ENCODE results near the gene SMG5. TPM values are rescaled to one million over a fixed set of nuclear protein-coding genes. Genes with fewer than 3 reads are reported as not detected.

SMG5 gene
- total RNA-seq, 1 donor from 2014 or later = 77.1 TPM

DNA sequence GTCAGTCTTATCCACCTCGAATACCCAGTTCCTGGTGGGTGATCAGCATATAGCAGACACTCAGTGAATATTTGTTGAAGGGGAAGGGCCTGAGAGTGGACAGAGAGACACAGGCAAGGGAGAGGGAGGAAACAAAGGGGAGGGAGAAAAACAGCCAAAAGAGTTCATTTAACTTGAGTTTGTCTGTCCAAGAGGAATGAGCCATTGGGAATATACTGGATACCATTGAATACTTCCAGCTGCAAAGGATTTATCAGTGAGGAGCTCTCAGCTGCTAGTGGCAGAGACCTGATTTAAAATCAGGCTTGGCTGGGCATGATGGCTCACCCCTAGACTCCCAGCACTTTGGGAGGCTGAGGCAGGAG is 52.2 kb downstream of the SMG5 start:
- Mint-ChIP-seq H3K27me3 (no peaks in the 10 kb centered on the region), H3K4me1 (peaks cover 1% of the 10 kb centered on the region), H3K9me3 (no peaks in the 10 kb centered on the region), H3K4me3 (no peak overlapping the region), H3K36me3 (ENCODE audit: low read depth) (peaks cover 48% of the 10 kb centered on the region), H3K27ac (no peak overlapping the region)
- intact Hi-C loops (cut with micrococcal nuclease) = no loop called here
- DNase-seq (no peak), ATAC-seq (ENCODE audit: low read depth) (no peak)
- ChIA-PET POLR2A (interaction anchor here (0.7 to 7.7 kb wide), 3 partner anchors 50 to 958 kb away, joined by 4 to 53 read pairs (median 10); no protein-coding TSS in a partner anchor), CTCF (interaction anchor here (8.6 kb wide), 1 partner anchor 84 kb away, joined by 215 read pairs; no protein-coding TSS in a partner anchor)
- TF ChIP-seq, protein P1, sequence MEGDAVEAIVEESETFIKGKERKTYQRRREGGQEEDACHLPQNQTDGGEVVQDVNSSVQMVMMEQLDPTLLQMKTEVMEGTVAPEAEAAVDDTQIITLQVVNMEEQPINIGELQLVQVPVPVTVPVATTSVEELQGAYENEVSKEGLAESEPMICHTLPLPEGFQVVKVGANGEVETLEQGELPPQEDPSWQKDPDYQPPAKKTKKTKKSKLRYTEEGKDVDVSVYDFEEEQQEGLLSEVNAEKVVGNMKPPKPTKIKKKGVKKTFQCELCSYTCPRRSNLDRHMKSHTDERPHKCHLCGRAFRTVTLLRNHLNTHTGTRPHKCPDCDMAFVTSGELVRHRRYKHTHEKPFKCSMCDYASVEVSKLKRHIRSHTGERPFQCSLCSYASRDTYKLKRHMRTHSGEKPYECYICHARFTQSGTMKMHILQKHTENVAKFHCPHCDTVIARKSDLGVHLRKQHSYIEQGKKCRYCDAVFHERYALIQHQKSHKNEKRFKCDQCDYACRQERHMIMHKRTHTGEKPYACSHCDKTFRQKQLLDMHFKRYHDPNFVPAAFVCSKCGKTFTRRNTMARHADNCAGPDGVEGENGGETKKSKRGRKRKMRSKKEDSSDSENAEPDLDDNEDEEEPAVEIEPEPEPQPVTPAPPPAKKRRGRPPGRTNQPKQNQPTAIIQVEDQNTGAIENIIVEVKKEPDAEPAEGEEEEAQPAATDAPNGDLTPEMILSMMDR (IDR thresholded peaks at IDR 0.05) = no peak

DNA sequence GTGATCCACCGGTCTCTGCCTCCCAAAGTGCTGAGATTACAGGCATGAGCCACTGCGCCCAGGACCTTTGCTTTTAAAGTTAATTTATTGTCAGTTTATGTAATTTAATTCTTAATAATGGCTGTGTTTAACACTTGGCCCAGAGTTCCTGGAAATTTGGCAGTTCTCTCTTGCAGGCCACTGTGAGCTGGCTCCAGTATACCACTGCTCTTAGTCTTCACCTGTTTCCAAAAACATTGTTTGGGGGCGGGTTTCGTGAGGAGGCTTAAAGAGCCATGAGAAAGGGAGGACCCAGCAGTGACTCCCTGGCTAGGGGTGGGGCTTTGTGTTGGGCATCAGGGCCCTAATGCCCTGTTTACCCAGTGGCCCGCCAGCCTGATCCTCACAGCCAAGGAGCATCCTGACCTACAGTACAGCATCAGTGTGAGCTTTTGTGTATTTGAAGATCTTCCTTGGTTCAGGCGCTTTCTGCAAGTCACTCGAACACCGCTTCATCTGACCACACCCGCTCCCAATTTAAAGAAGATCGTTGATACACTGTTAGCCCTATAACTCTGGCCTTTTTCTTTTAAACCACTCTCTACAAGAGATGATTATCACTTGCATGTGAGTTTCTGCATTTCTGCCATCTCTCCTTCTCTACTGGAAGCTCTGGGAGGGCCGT is 52.7 kb downstream of the SMG5 start:
- no peaks in the 10 kb centered on the region for H3K27me3 Mint-ChIP-seq
- intact Hi-C loops (cut with micrococcal nuclease) = loop anchor here (5.0 kb wide), 2 partner anchors 38 to 87 kb away; partner anchors contain the start of gene SLC25A44
- H3K9me3 Mint-ChIP-seq = no peaks in the 10 kb centered on the region
- CTCF ChIA-PET = interaction anchor here (8.6 kb wide), 1 partner anchor 84 kb away, joined by 215 read pairs; no protein-coding TSS in a partner anchor
- ATAC-seq (ENCODE audit: low read depth) (no peak), DNase-seq (no peak)
- POLR2A ChIA-PET = interaction anchor here (1.4 to 7.7 kb wide), 2 partner anchors 53 to 81 kb away, joined by 3 to 53 read pairs; partner anchors contain the start of gene SMG5
- TF ChIP-seq, protein P1 (IDR thresholded peaks at IDR 0.05) = no peak
- H3K27ac Mint-ChIP-seq = no peak overlapping the region
- peaks cover 49% of the 10 kb centered on the region for H3K36me3 Mint-ChIP-seq (ENCODE audit: low read depth)
- H3K4me3 Mint-ChIP-seq = no peak overlapping the region
- H3K4me1 Mint-ChIP-seq = peaks cover 4% of the 10 kb centered on the region

DNA sequence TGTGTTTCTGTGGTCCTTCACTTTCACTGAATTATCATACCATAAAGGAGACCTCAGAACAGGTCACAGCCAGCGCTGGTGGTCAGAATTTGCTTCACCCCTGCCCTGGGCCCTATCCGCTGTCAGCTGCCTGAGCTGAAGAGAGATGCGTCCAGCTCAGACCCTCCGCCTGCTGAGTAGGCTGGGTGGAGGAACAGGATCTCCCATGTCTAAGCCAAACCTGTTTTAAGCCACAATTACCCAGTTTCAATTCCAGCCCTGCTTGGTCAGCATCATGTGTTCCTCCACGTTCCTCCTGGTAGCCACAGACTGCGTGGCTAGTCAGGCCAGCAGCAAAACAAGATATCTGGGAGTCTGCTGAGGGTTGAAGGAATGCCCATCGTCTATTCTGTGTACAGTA is 54.1 kb downstream of the SMG5 start:
- Mint-ChIP-seq H3K27ac (no peak overlapping the region), H3K4me1 (peaks cover 4% of the 10 kb centered on the region), H3K4me3 (no peak overlapping the region), H3K36me3 (ENCODE audit: low read depth) (peaks cover 46% of the 10 kb centered on the region), H3K9me3 (no peaks in the 10 kb centered on the region), H3K27me3 (no peaks in the 10 kb centered on the region)
- ATAC-seq (ENCODE audit: low read depth) (no peak), DNase-seq (no peak)
- ChIA-PET POLR2A (interaction anchor here (1.4 to 7.7 kb wide), 2 partner anchors 54 to 80 kb away, joined by 3 to 53 read pairs; partner anchors contain the start of gene SMG5), CTCF (interaction anchor here (8.6 kb wide), 1 partner anchor 82 kb away, joined by 215 read pairs; no protein-coding TSS in a partner anchor)
- intact Hi-C loops (cut with micrococcal nuclease) = loop anchor here (5.0 kb wide), 2 partner anchors 36 to 89 kb away; partner anchors contain the start of gene SLC25A44
- TF ChIP-seq, protein P1 (IDR thresholded peaks at IDR 0.05) = no peak

DNA sequence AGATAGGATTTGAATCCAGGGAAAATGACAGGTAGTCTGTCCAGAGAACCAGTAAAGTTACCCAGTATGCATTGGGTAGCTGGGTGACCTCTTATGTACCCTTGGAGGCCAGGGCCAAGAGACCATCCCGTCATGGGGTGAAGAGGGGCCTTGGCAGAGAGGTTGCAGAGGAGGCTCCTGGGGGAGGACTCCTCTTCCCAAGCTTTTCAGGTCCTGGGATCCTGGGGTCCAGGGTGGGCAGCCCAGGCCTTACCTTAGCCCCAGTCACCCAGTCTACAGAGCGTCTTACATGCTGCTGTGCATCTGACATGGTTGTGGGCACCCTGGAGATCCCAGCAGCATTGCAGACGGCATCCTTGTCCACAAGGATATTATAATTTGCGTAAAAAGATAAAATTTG is 55.8 kb downstream of the SMG5 start:
- ChIA-PET POLR2A (interaction anchor here (7.7 kb wide), 1 partner anchor 78 kb away, joined by 53 read pairs; no protein-coding TSS in a partner anchor), CTCF (interaction anchor here (2.4 to 8.6 kb wide), 2 partner anchors 80 to 130 kb away, joined by 14 to 215 read pairs; no protein-coding TSS in a partner anchor)
- Mint-ChIP-seq H3K36me3 (ENCODE audit: low read depth) (peaks cover 55% of the 10 kb centered on the region), H3K4me1 (peaks cover 4% of the 10 kb centered on the region), H3K27ac (no peak overlapping the region), H3K27me3 (no peaks in the 10 kb centered on the region), H3K9me3 (no peaks in the 10 kb centered on the region), H3K4me3 (no peak overlapping the region)
- TF ChIP-seq, protein P1 (IDR thresholded peaks at IDR 0.05) = no peak
- ATAC-seq (ENCODE audit: low read depth) = no peak
- no peak for DNase-seq
- intact Hi-C loops (cut with micrococcal nuclease) = loop anchor here (5.0 kb wide), 2 partner anchors 34 to 91 kb away; partner anchors contain the start of gene SLC25A44

DNA sequence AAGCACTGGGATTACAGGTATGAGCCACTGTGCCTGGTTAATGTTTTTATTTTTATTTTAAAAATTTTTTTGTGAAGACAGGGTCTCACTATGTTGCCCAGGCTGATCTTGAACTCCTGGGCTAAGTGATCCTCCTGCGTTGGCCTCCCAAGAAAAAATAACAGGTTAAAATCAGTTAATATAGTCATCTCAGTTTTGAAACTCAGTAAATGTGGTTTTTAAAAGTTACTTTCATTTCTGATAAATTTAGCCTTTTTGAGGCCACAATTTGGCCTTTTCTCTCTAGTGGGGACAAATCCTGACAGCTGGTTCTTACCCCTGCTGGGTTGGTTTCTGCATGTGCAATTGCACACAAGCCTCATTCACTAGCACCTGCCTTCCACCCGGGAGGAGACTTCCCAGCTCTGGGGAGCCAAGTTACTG is 56.5 kb downstream of the SMG5 start:
- no peaks in the 10 kb centered on the region for H3K9me3 Mint-ChIP-seq
- H3K4me1 Mint-ChIP-seq = peaks cover 4% of the 10 kb centered on the region
- H3K27ac Mint-ChIP-seq = no peak overlapping the region
- TF ChIP-seq, protein P1 (IDR thresholded peaks at IDR 0.05) = no peak
- DNase-seq (no peak), ATAC-seq (ENCODE audit: low read depth) (no peak)
- intact Hi-C loops (cut with micrococcal nuclease) = loop anchor here (5.0 kb wide), 2 partner anchors 34 to 91 kb away; partner anchors contain the start of gene SLC25A44
- ChIA-PET POLR2A (interaction anchor here (2.7 to 7.7 kb wide), 2 partner anchors 13 to 78 kb away, joined by 22 to 53 read pairs; partner anchors contain the start of gene PMF1), CTCF (interaction anchor here (0.6 to 8.6 kb wide), 8 partner anchors 10 to 130 kb away, joined by 3 to 215 read pairs (median 12); partner anchors contain the start of genes PMF1, SEMA4A, SMG5 and TMEM79)
- H3K27me3 Mint-ChIP-seq = no peaks in the 10 kb centered on the region
- H3K4me3 Mint-ChIP-seq = no peak overlapping the region
- peaks cover 60% of the 10 kb centered on the region for H3K36me3 Mint-ChIP-seq (ENCODE audit: low read depth)

Measured in activated B cell treated with CpG ODN at 0.5 μM for 24 hours (primary cell).